ENCODE results near the gene ADARB2. TPM values are rescaled to one million over a fixed set of nuclear protein-coding genes. Genes with fewer than 3 reads are reported as not detected.

Gene ADARB2
- total and polyA plus RNA-seq, 2 experiments from 2014 or later, result 2.0 to 5.0 TPM

DNA sequence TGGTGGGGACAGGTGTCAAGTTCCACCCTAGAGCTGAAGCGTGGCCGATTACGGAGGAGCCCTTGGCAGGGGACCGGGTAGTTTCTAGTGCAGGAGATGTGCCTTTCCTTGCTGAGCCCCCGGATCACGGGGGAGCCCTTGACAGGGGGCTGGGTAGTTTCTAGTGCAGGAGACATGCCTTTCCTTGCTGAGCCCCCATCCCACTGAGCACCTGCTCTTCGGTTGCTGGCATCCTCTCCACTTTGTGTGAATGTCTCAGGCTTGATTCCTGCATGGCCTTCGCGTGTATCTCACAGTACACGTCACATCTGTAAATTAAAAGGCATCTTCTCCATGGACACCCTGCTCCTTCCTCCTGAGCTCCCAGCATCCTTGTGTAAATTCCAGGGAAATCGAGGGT is 263.5 kb downstream of the ADARB2 start:
- H3K4me3 ChIP-seq, result no peak overlapping the region
- no peak for DNase-seq (ENCODE audit: low spot score)
- no peaks in the 10 kb centered on the region for H3K36me3 ChIP-seq (ENCODE audit: insufficient read depth)
- TF ChIP-seq CREB1 (CRISPR knock-in tag; IDR thresholded peaks at IDR 0.05; ENCODE audit: low read depth), result no peak
- no peak for TF ChIP-seq POLR2AphosphoS5 (IDR thresholded peaks at IDR 0.05; ENCODE audit: low read depth)
- no peak for TF ChIP-seq REST (IDR thresholded peaks at IDR 0.05; ENCODE audit: unreplicated experiment)
- TF ChIP-seq NANOG (IDR thresholded peaks at IDR 0.05; ENCODE audit: borderline replicate concordance), result no peak
- TF ChIP-seq JUNB (IDR thresholded peaks at IDR 0.05; ENCODE audit: unreplicated experiment), result no peak
- no peak for TF ChIP-seq ETS1 (IDR thresholded peaks at IDR 0.05)
- no peak for TF ChIP-seq EZH2phosphoT487 (IDR thresholded peaks at IDR 0.05; ENCODE audit: unreplicated experiment)
- no peak for TF ChIP-seq ZNF114 (CRISPR knock-in tag; IDR thresholded peaks at IDR 0.05)
- TF ChIP-seq, protein P1, sequence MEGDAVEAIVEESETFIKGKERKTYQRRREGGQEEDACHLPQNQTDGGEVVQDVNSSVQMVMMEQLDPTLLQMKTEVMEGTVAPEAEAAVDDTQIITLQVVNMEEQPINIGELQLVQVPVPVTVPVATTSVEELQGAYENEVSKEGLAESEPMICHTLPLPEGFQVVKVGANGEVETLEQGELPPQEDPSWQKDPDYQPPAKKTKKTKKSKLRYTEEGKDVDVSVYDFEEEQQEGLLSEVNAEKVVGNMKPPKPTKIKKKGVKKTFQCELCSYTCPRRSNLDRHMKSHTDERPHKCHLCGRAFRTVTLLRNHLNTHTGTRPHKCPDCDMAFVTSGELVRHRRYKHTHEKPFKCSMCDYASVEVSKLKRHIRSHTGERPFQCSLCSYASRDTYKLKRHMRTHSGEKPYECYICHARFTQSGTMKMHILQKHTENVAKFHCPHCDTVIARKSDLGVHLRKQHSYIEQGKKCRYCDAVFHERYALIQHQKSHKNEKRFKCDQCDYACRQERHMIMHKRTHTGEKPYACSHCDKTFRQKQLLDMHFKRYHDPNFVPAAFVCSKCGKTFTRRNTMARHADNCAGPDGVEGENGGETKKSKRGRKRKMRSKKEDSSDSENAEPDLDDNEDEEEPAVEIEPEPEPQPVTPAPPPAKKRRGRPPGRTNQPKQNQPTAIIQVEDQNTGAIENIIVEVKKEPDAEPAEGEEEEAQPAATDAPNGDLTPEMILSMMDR (conservative IDR thresholded peaks at IDR 0.05; ENCODE audit: low read depth in 2 of 2), result no peak
- no peak for TF ChIP-seq ZNF331 (CRISPR knock-in tag; IDR thresholded peaks at IDR 0.05; ENCODE audit: low read depth)
- TF ChIP-seq EZH2 (IDR thresholded peaks at IDR 0.05; ENCODE audit: low read depth, unreplicated experiment), result no peak
- H3K4me2 ChIP-seq, result no peak overlapping the region
- no peaks in the 10 kb centered on the region for H3K9me2 ChIP-seq (ENCODE audit: insufficient read depth)
- no peak overlapping the region for H3K4me3 Mint-ChIP-seq
- ATAC-seq, result no peak
- peaks cover 20% of the 10 kb centered on the region for H3K4me1 Mint-ChIP-seq
- H3F3A ChIP-seq (replicated peaks; ENCODE audit: low read depth), result no peaks in the 10 kb centered on the region
- H3K4me1 ChIP-seq (ENCODE audit: insufficient read depth), result peaks cover 12% of the 10 kb centered on the region
- H3K27me3 Mint-ChIP-seq (ENCODE audit: insufficient read depth, low read depth, poor library complexity), result peaks cover 11% of the 10 kb centered on the region
- H3K36me3 Mint-ChIP-seq (ENCODE audit: low read depth), result peaks cover 18% of the 10 kb centered on the region
- H3K9me3 Mint-ChIP-seq, result peaks cover 24% of the 10 kb centered on the region
- H3K79me2 ChIP-seq (replicated peaks; ENCODE audit: insufficient read depth), result no peaks in the 10 kb centered on the region
- H3K27ac ChIP-seq (ENCODE audit: low read depth), result no peak overlapping the region
- H2AFZ ChIP-seq, result no peak overlapping the region
- H4K20me1 ChIP-seq (replicated peaks; ENCODE audit: insufficient read depth), result no peaks in the 10 kb centered on the region
- no peaks in the 10 kb centered on the region for H3K27me3 ChIP-seq (ENCODE audit: insufficient read depth)
- H3K27ac Mint-ChIP-seq, result no peak overlapping the region
